ENCODE measurements around the gene ELMO1. TPM values are rescaled to one million over a fixed set of nuclear protein-coding genes. Genes with fewer than 3 reads are reported as not detected.

The ELMO1 gene
- total RNA-seq, 1 donor from 2014 or later: 151 TPM

- H3K4me3 Mint-ChIP-seq (ENCODE audit: unreplicated experiment): no peak overlapping the region
These were observed 213.7 kb downstream of the ELMO1 start for GRCh38 chr7:37234928-37235327.

DNA sequence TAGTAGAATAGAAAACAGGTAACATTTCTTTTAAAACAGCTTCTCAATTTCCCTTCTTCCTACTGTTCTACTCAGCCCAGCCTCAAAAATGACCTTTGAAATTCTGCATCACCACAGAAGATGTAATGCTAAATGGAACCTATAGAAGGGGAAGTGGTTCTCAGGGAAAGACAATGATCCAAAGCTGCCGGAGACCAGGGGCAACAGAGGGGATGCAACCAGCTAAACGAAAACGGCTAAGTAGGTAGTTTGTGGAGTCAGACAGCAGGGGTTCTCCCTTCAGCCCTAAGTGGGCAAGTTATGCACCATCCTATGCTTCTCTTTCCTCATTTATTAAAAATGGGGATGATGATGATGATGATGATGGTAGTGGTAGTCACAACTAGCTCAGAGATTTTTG is 214.3 kb downstream of the ELMO1 start:
- Mint-ChIP-seq H3K4me3 (ENCODE audit: unreplicated experiment) (no peak overlapping the region), H3K9me3 (ENCODE audit: unreplicated experiment) (no peaks in the 10 kb centered on the region), H3K27ac (ENCODE audit: unreplicated experiment) (peak overlapping the region; percentile 24), H3K27me3 (ENCODE audit: unreplicated experiment) (peaks cover 1% of the 10 kb centered on the region), H3K36me3 (ENCODE audit: low read depth, unreplicated experiment) (peaks cover 10% of the 10 kb centered on the region), H3K4me1 (ENCODE audit: unreplicated experiment) (peaks cover 3% of the 10 kb centered on the region)
- no peak for TF ChIP-seq CTCF (IDR thresholded peaks at IDR 0.05; ENCODE audit: unreplicated experiment)
- DNase-seq (ENCODE audit: low spot score): no peak

More at GRCh38 chr7:37234928-37235327, 213.7 kb downstream of the ELMO1 start:
- Mint-ChIP-seq H3K27me3 (ENCODE audit: unreplicated experiment) (peaks cover 1% of the 10 kb centered on the region), H3K36me3 (ENCODE audit: low read depth, unreplicated experiment) (peaks cover 13% of the 10 kb centered on the region), H3K4me1 (ENCODE audit: unreplicated experiment) (peaks cover 3% of the 10 kb centered on the region), H3K9me3 (ENCODE audit: unreplicated experiment) (no peaks in the 10 kb centered on the region), H3K27ac (ENCODE audit: unreplicated experiment) (no peak overlapping the region)
- DNase-seq (ENCODE audit: low spot score): peak; percentile 10
- TF ChIP-seq CTCF (IDR thresholded peaks at IDR 0.05; ENCODE audit: unreplicated experiment): peak; percentile 41

DNA sequence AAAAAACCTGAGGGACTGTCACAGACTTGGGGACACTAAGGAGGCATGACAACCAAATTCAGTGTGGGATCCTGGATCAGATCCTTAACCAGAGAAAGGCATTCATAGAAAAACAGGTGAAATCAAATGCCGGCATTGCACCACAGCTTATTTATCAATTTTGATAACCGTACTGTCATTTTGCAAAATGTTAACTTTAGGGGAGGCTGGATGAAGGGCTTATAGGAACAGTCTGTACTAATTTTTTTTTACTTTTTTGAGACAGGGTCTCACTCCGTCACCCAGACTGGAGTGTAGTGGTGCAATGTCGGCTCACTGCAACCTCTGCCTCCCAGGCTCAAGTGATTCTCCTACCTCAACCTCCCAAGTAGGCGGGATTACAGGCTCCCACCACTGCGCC is 217.1 kb downstream of the ELMO1 start:
- Mint-ChIP-seq H3K4me1 (ENCODE audit: unreplicated experiment) (peaks cover 3% of the 10 kb centered on the region), H3K27me3 (ENCODE audit: unreplicated experiment) (peaks cover 1% of the 10 kb centered on the region), H3K36me3 (ENCODE audit: low read depth, unreplicated experiment) (peaks cover 10% of the 10 kb centered on the region), H3K9me3 (ENCODE audit: unreplicated experiment) (no peaks in the 10 kb centered on the region), H3K27ac (ENCODE audit: unreplicated experiment) (no peak overlapping the region), H3K4me3 (ENCODE audit: unreplicated experiment) (no peak overlapping the region)
- no peak for TF ChIP-seq CTCF (IDR thresholded peaks at IDR 0.05; ENCODE audit: unreplicated experiment)
- no peak for DNase-seq (ENCODE audit: low spot score)

GRCh38 chr7:37230221-37230620 is 218.4 kb downstream of the ELMO1 start:
- no peak overlapping the region for H3K4me3 Mint-ChIP-seq (ENCODE audit: unreplicated experiment)
- no peaks in the 10 kb centered on the region for H3K9me3 Mint-ChIP-seq (ENCODE audit: unreplicated experiment)
- DNase-seq (ENCODE audit: low spot score): no peak
- H3K4me1 Mint-ChIP-seq (ENCODE audit: unreplicated experiment): peaks cover 3% of the 10 kb centered on the region
- no peak overlapping the region for H3K27ac Mint-ChIP-seq (ENCODE audit: unreplicated experiment)
- H3K36me3 Mint-ChIP-seq (ENCODE audit: low read depth, unreplicated experiment): peaks cover 14% of the 10 kb centered on the region
- H3K27me3 Mint-ChIP-seq (ENCODE audit: unreplicated experiment): peaks cover 1% of the 10 kb centered on the region
- no peak for TF ChIP-seq CTCF (IDR thresholded peaks at IDR 0.05; ENCODE audit: unreplicated experiment)

DNA sequence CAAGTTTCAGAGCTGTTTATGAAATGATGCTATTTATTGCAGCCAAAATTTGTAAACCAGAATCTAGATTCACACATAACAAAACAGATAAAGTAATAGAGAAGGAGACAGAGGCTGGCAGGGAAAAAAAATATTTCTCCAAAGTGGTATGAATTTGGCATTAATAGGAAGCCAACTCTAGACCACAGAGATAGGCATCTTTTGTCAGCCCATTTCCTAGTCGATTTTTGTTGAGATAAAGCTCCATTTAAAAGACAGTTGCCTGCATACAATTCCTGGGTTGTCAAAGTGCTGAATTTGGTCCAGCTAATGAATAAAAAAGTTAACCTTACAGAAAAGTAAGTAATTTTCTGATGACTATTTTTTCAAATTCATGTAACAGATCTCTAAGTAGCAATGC is 219.3 kb downstream of the ELMO1 start:
- TF ChIP-seq CTCF (IDR thresholded peaks at IDR 0.05; ENCODE audit: unreplicated experiment): no peak
- Mint-ChIP-seq H3K27ac (ENCODE audit: unreplicated experiment) (no peak overlapping the region), H3K36me3 (ENCODE audit: low read depth, unreplicated experiment) (peaks cover 15% of the 10 kb centered on the region), H3K9me3 (ENCODE audit: unreplicated experiment) (no peaks in the 10 kb centered on the region), H3K4me1 (ENCODE audit: unreplicated experiment) (peaks cover 3% of the 10 kb centered on the region), H3K27me3 (ENCODE audit: unreplicated experiment) (peaks cover 1% of the 10 kb centered on the region), H3K4me3 (ENCODE audit: unreplicated experiment) (no peak overlapping the region)
- no peak for DNase-seq (ENCODE audit: low spot score)

All from endothelial cell (in vitro differentiated cells).